ENCODE data around the gene SLC1A7.

DNA sequence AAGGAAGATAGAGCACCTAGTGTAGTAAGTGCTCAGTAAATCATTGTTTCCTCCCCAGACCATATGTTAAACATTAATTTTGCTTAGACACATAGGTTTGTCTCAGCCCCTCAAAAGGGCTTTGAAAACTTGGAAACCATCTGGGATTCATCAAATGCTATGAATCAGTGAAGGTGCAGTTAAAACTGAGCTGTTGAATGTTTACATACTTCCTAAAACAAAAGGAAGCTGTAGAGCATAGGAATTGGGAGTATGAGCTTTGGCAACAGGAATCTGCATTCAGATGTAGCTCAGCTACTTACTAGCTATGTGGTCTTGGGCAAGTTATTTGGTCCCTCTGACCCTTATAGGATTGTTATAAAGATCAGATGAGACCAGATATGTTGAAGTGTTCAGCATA, 99.2 kb downstream of the SLC1A7 start:
- TF ChIP-seq, protein P1, sequence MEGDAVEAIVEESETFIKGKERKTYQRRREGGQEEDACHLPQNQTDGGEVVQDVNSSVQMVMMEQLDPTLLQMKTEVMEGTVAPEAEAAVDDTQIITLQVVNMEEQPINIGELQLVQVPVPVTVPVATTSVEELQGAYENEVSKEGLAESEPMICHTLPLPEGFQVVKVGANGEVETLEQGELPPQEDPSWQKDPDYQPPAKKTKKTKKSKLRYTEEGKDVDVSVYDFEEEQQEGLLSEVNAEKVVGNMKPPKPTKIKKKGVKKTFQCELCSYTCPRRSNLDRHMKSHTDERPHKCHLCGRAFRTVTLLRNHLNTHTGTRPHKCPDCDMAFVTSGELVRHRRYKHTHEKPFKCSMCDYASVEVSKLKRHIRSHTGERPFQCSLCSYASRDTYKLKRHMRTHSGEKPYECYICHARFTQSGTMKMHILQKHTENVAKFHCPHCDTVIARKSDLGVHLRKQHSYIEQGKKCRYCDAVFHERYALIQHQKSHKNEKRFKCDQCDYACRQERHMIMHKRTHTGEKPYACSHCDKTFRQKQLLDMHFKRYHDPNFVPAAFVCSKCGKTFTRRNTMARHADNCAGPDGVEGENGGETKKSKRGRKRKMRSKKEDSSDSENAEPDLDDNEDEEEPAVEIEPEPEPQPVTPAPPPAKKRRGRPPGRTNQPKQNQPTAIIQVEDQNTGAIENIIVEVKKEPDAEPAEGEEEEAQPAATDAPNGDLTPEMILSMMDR (IDR thresholded peaks at IDR 0.05): no peak
- TF ChIP-seq RAD21 (conservative IDR thresholded peaks at IDR 0.05 in 1 of 2, IDR thresholded peaks at IDR 0.05 in 1 of 2): no peak
- no peak for TF ChIP-seq RCOR1 (IDR thresholded peaks at IDR 0.05; ENCODE audit: low read depth, low read length)
- no peak for TF ChIP-seq SMC3 (IDR thresholded peaks at IDR 0.05)
- TF ChIP-seq EP300 (IDR thresholded peaks at IDR 0.05): no peak
- no peak for TF ChIP-seq FOXS1 (CRISPR knock-in tag; IDR thresholded peaks at IDR 0.05)
- no peak for TF ChIP-seq JUN (IDR thresholded peaks at IDR 0.05)

Data from A549 (cell line).